IPS DF 6.9 (cell line): Measurements from ENCODE around the gene FARS2.

Source experiments
- DNase-seq: peaks from one replicate; pipeline ENCODE4 v3.0.0-alpha.2; 2013; ENCODE audit warnings: low read depth, low spot score
- H3K27ac ChIP-seq: one replicate; pipeline ENCODE4 v1.5.1; 2013; ENCODE audit warnings: low read length, control low read depth
- H3K27me3 ChIP-seq: 2 replicates; pipeline ENCODE4 v1.6.1; 2013; ENCODE audit warnings: mild to moderate bottlenecking, low read length; ENCODE audit not compliant: control insufficient read depth, insufficient read depth
- H3K36me3 ChIP-seq: 2 replicates; pipeline ENCODE4 v1.6.1; 2013; ENCODE audit warnings: low read length; ENCODE audit not compliant: control insufficient read depth, insufficient read depth
- H3K4me1 ChIP-seq: 2 replicates; pipeline ENCODE4 v1.6.1; 2013; ENCODE audit warnings: low read length; ENCODE audit not compliant: control insufficient read depth, insufficient read depth
- H3K4me3 ChIP-seq: 2 replicates; pipeline ENCODE4 v1.5.1; 2013; ENCODE audit warnings: mild to moderate bottlenecking, low read length
- H3K9me3 ChIP-seq: 2 replicates; pipeline ENCODE4 v1.6.1; 2013; ENCODE audit warnings: low read length, inconsistent platforms; ENCODE audit not compliant: control insufficient read depth, insufficient read depth
- WGBS: extraction: QIAGEN DNeasy Blood & Tissue Kit; methylation state at CpG from one replicate; pipeline ENCODE4 v1.1.7; 2013; ENCODE audit warnings: mixed read lengths, missing lambda C conversion rate; ENCODE audit not compliant: insufficient read length, insufficient coverage; 5-methylcytosine and 5-hydroxymethylcytosine counted together

FARS2 gene

GRCh38 chr6:5663259-5663658 is 401.9 kb downstream of the FARS2 start:
- Histone ChIP-seq H3K27ac (no peak overlapping the region), H3K36me3 (no peaks in the 10 kb centered on the region), H3K27me3 (no peaks in the 10 kb centered on the region), H3K4me1 (peaks cover 4% of the 10 kb centered on the region; the same call in 1 of the 2 replicates), H3K9me3 (no peaks in the 10 kb centered on the region), H3K4me3 (no peak overlapping the region)
- WGBS, result no CpG with 5 or more reads among the region's 4 CpGs
- no peak for DNase-seq

- WGBS, result no CpG with 5 or more reads among the region's 2 CpGs
- H3K27me3 ChIP-seq, result no peaks in the 10 kb centered on the region
- no peak overlapping the region for H3K27ac ChIP-seq
- no peak for DNase-seq
- H3K36me3 ChIP-seq, result no peaks in the 10 kb centered on the region
- H3K4me3 ChIP-seq, result no peak overlapping the region
- H3K4me1 ChIP-seq, result peaks cover 4% of the 10 kb centered on the region; the same call in 1 of the 2 replicates
- H3K9me3 ChIP-seq, result no peaks in the 10 kb centered on the region
Observed at GRCh38 chr6:5663739-5664138, 402.4 kb downstream of the FARS2 start.

GRCh38 chr6:5664149-5664548 is 402.8 kb downstream of the FARS2 start:
- Histone ChIP-seq H3K4me3 (no peak overlapping the region), H3K4me1 (peaks cover 4% of the 10 kb centered on the region; the same call in 1 of the 2 replicates), H3K9me3 (no peaks in the 10 kb centered on the region), H3K27ac (no peak overlapping the region), H3K36me3 (no peaks in the 10 kb centered on the region), H3K27me3 (no peaks in the 10 kb centered on the region)
- no peak for DNase-seq
- WGBS, result no CpG with 5 or more reads among the region's 3 CpGs

GRCh38 chr6:5665173-5665572 is 403.9 kb downstream of the FARS2 start:
- H3K4me3 ChIP-seq, result no peak overlapping the region
- no peak for DNase-seq
- no peaks in the 10 kb centered on the region for H3K36me3 ChIP-seq
- no peaks in the 10 kb centered on the region for H3K27me3 ChIP-seq
- H3K4me1 ChIP-seq, result peaks cover 2% of the 10 kb centered on the region; the same call in 1 of the 2 replicates
- no peak overlapping the region for H3K27ac ChIP-seq
- no peaks in the 10 kb centered on the region for H3K9me3 ChIP-seq
- WGBS, result no CpG with 5 or more reads among the region's 8 CpGs

- H3K27me3 ChIP-seq, result no peaks in the 10 kb centered on the region
- no peaks in the 10 kb centered on the region for H3K9me3 ChIP-seq
- no peak overlapping the region for H3K27ac ChIP-seq
- no CpG with 5 or more reads among the region's 2 CpGs for WGBS
- no peak overlapping the region for H3K4me3 ChIP-seq
- DNase-seq, result no peak
- peaks cover 2% of the 10 kb centered on the region; the same call in 1 of the 2 replicates for H3K4me1 ChIP-seq
- no peaks in the 10 kb centered on the region for H3K36me3 ChIP-seq
Observed at GRCh38 chr6:5665667-5666066, 404.4 kb downstream of the FARS2 start.

- no peak for DNase-seq
- WGBS, result no CpG with 5 or more reads among the region's 7 CpGs
- H3K27me3 ChIP-seq, result no peaks in the 10 kb centered on the region
- no peak overlapping the region for H3K4me3 ChIP-seq
- no peaks in the 10 kb centered on the region for H3K36me3 ChIP-seq
- no peak overlapping the region for H3K27ac ChIP-seq
- H3K9me3 ChIP-seq, result no peaks in the 10 kb centered on the region
- H3K4me1 ChIP-seq, result peaks cover 2% of the 10 kb centered on the region; the same call in 1 of the 2 replicates
Observed at GRCh38 chr6:5666695-5667094, 405.4 kb downstream of the FARS2 start.

GRCh38 chr6:5667737-5668136 is 406.4 kb downstream of the FARS2 start:
- H3K27me3 ChIP-seq, result no peaks in the 10 kb centered on the region
- peaks cover 3% of the 10 kb centered on the region for H3K4me1 ChIP-seq
- no peaks in the 10 kb centered on the region for H3K36me3 ChIP-seq
- no CpG with 5 or more reads among the region's 5 CpGs for whole genome bisulfite sequencing
- H3K9me3 ChIP-seq, result no peaks in the 10 kb centered on the region
- no peak overlapping the region for H3K27ac ChIP-seq
- no peak overlapping the region for H3K4me3 ChIP-seq
- no peak for DNase-seq

GRCh38 chr6:5670381-5670780 is 409.1 kb downstream of the FARS2 start:
- no peak for DNase-seq
- H3K4me1 ChIP-seq, result peaks cover 5% of the 10 kb centered on the region
- H3K27me3 ChIP-seq, result no peaks in the 10 kb centered on the region
- no peaks in the 10 kb centered on the region for H3K9me3 ChIP-seq
- no peaks in the 10 kb centered on the region for H3K36me3 ChIP-seq
- no peak overlapping the region for H3K4me3 ChIP-seq
- no CpG with 5 or more reads among the region's 2 CpGs for WGBS
- H3K27ac ChIP-seq, result no peak overlapping the region

- Histone ChIP-seq H3K27ac (no peak overlapping the region), H3K9me3 (no peaks in the 10 kb centered on the region), H3K36me3 (no peaks in the 10 kb centered on the region), H3K4me1 (peaks cover 5% of the 10 kb centered on the region), H3K27me3 (no peaks in the 10 kb centered on the region), H3K4me3 (no peak overlapping the region)
- no peak for DNase-seq
- WGBS, result no CpG with 5 or more reads among the region's 7 CpGs
Observed at GRCh38 chr6:5670811-5671561, 409.7 kb downstream of the FARS2 start.

GRCh38 chr6:5671601-5672559 is 410.6 kb downstream of the FARS2 start:
- no peaks in the 10 kb centered on the region for H3K27me3 ChIP-seq
- no CpG with 5 or more reads among the region's 22 CpGs for WGBS
- no peaks in the 10 kb centered on the region for H3K36me3 ChIP-seq
- no peak for DNase-seq
- peaks cover 5% of the 10 kb centered on the region for H3K4me1 ChIP-seq
- H3K27ac ChIP-seq, result no peak overlapping the region
- H3K4me3 ChIP-seq, result no peak overlapping the region
- H3K9me3 ChIP-seq, result no peaks in the 10 kb centered on the region
